Caki2 (cell line): ENCODE measurements around the gene TMPRSS12. TPM values are rescaled to one million over a fixed set of nuclear protein-coding genes. Genes with fewer than 3 reads are reported as not detected.
"Not testable (repeated sequence)": the region's sequence is repeated elsewhere in the genome, so short reads cannot be mapped to it uniquely, and the experiment has no call there.

Experiments used
- DNase-seq: peaks from one replicate; pipeline ENCODE4 v3.0.0-alpha.2; 2015; ENCODE audit warnings: low read depth
- in situ Hi-C: cut with HindIII; loops from 2 replicates; pipeline ENCODE4 v1.10.0; 2016; ENCODE audit warnings: low sequenced_read_pairs, low pct_unique_long_range_greater_than_20kb, mixed read lengths
- total RNA-seq: library from RNA; depleted of rRNA; stranded (reverse); fragments of >200 nt; shearing (Covaris generic); gene quantifications from 2 replicates; pipeline ENCODE4 v1.2.3, GENCODE V29; 2014; ENCODE audit warnings: low replicate concordance; rRNA removed

Gene TMPRSS12, protein sequence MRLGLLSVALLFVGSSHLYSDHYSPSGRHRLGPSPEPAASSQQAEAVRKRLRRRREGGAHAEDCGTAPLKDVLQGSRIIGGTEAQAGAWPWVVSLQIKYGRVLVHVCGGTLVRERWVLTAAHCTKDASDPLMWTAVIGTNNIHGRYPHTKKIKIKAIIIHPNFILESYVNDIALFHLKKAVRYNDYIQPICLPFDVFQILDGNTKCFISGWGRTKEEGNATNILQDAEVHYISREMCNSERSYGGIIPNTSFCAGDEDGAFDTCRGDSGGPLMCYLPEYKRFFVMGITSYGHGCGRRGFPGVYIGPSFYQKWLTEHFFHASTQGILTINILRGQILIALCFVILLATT
- total RNA-seq, result not detected in 2 replicates

DNA sequence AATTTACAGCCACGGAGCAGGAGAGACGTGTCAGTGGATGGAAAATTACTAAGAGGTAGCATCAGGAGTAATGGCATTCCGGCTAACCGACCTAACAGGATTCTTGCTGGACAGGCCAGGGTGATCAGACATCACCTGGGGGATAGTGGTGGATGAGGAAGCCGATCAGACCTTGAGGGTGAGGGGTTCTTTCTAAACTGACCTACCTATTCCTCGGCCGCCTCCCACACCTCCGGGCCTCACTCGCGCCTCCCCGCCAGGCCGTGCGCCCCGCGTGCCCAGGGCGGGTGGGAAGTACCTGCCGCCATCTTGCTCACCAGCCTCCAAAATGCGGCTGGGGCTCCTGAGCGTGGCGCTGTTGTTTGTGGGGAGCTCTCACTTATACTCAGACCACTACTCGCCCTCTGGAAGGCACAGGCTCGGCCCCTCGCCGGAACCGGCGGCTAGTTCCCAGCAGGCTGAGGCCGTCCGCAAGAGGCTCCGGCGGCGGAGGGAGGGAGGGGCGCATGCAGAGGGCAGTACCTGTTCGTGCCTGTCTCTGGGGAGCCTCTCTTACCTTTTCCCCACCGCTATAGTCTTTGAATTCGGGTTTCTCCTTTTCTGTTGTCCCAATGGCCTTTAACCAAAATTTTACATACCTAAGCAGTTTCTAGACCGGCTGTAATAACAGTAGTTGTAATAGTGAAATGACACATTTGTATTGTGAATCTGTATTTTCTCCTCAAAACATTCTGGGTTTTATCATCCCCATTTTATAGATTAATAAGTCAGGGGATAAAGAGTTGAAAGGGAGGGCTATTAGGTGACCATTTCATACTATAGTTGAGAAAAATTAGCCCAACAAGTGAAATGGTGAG lies at the start of gene TMPRSS12:
TSS of gene TMPRSS12 (plus strand) at position 290 of the 857 bp plus-strand sequence. CDS start at position 329, 39 bp downstream.
- in situ Hi-C loops, result no loop called here
- DNase-seq, result no peak

DNA sequence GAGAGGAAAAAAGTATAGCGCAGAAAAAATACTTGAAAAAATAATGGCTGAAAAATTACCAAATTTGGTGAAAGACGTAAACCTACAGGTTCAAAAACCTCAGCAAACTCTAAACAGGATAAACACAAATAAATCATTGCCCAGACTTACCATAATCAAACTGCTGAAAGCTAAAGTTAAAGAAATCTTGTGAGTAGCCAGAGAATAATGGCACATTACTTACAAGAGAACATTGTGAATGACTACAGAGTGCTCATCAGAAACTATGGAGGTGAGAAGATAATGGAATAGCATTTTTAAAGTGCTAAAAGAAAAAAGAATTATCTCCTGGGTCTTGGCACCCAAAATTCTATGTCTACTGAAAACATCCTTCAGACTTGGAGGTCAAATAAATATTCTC lies 42.8 kb upstream of the TMPRSS12 start:
- DNase-seq, result peak; percentile 30
- in situ Hi-C loops, result no loop called here

DNA sequence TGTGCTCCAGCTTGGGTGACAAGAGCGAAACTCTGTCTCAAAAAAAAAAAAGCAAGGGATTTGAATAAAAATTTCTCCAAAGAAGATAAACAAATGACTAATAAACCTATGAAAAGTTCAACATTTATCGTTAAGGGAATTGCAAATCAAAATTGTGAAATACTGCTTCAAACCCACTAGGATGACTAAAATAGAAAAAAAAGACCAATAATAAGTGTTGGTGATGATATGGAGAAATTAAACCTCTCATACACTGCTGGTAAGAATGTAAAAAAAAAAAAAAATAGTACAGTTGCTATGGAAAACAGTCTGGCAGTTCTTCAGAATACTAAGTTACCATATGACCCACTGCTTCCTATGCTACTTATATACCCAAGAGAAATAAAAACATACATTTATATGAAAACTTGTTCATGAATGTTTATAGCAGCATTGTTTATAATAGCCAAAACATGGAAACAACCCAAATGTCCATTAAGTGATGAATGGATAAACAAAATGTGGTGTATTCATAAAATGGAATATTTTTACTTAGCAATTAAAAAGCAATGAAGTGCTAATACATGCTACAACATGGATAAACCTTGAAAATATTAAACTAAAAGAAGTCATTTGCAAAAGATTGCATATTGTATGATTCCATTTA lies 39.4 kb upstream of the TMPRSS12 start:
- in situ Hi-C loops, result no loop called here
- DNase-seq, result no peak

DNA sequence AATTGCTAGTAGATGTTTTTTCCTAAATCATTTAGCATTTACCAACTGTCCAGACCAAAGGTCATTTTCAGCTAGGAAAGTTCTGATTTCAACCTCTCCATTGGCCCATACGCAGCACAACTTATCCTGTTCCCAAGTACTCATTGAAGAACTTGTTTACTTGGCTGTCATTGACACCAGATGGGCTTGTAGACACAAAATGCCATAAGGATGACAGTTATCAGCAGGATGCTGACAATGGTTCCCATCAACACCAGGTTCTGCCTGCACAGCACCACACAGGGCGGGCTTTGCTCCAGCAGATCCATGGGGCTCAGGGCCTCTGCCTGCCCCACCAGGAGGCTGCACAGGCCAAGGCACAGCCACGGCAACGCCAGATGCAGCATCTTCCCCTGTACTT lies 36.5 kb upstream of the TMPRSS12 start:
- no peak for DNase-seq
- in situ Hi-C loops, result no loop called here

DNA sequence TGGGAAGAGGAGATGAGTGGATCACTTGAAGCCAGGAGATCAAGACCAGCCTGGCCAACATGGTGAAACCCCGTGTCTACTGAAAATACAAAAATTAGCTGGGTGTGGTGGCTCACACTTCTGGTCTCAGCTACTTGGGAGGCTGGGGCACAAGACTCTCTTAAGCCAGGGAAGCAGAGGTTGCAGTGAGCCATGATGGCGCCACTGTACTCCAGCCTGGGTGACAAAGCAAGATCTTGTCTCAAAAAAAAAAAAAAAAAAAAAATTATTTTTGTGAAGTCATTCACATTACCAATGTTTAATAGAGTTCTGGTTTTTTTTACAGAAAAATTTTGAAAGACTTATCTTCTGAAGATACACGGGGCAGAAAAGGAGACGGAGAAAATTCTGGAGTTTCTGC lies 33.6 kb upstream of the TMPRSS12 start:
- in situ Hi-C loops, DNase-seq: not testable (repeated sequence)

DNA sequence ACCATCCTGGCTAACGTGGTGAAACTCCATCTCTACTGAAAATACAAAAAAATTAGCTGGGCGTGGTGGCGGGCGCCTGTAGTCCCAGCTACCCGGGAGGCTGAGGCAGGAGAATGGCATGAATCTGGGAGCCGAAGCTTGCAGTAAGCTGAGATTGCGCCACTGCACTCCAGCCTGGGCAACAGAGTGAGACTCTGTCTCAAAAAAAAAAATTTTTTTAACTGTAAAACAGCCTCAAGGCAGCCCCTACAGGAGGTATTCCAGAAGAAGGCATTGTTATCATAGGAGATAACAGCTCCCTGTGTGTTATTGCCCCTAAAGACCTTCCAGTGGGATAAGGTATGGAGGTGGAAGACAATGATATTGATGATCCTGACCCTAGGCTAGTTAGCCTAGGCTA lies 27.8 kb upstream of the TMPRSS12 start:
- DNase-seq, in situ Hi-C loops: not testable (repeated sequence)

DNA sequence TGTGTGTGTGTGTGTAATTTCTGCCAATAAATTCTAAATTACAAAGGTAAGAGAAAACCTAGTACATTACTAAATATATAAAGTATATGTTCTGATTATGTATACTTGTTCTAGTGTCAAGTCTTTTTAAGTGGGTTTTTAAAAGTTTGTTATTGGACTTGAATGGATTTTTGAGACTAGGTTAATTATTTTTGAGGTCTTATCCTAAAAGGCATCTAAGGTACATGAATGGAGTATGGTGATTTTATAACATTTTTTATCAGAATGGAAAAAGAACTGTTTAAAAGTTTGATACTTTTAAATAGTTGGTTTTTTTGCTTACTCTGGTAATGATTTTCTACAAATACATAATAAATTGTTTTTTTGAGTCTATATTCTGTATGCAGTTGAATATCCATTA lies 22.5 kb upstream of the TMPRSS12 start:
- in situ Hi-C loops, result no loop called here
- DNase-seq, result no peak

DNA sequence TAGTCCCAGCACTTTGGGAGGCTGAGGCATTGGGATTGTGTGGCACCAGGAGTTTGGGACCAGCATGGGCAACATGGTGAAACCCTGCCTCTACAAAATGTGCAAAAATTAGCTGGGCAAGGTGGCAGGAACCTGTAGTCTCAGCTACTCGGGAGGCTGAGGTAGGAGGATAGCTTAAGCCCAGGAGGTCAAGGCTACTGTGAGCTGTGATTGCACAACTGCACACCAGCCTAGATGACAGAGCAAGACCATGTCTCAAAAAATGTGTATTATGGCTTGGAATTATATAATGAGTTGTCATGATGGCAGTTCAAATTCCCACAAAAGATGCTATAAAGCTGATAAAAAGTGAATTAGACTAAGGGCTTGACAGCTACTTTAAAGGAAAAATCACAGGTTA lies 20.6 kb upstream of the TMPRSS12 start:
- in situ Hi-C loops, result no loop called here
- no peak for DNase-seq

DNA sequence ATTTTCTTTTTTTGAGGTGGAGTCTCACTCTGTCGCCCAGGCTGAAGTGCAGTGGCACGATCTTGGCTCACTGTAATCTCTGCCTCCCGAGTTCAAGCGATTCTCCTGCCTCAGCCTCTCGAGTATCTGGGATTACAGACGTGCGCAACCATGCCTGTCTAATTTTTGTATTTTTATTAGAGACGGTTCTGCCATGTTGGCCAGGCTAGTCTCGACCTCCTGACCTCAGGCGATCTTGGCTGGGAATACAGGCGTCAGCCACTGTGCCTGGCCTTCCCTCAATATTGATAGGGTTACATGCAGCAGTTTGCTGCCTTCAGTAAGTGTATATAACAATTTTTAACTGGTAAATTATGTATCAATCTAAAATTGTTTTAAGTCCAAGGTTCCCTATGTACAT lies 19.0 kb upstream of the TMPRSS12 start:
- in situ Hi-C loops, result not testable (repeated sequence)

DNA sequence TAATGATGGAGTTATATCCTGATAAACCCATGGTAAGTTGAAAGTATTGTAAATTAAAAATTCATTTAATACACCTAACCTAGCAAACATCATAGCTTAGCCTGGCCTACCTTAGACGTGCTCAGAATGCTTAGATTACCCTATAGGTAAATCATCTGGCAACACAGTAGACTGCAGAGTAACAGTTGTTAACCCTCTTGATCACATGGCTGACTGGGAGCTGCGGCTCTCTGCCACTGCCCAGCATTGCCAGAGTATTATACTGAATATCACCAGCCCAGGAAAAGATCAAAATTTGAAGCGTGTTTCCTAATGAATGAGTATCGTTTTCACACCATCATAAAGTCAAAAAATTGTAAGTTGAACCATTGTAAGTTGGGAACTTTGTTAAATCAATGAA lies 17.8 kb upstream of the TMPRSS12 start:
- DNase-seq, result no peak
- in situ Hi-C loops, result no loop called here

More for the DNA sequence above, 19.0 kb upstream of the TMPRSS12 start:
- not testable (repeated sequence) for DNase-seq

DNA sequence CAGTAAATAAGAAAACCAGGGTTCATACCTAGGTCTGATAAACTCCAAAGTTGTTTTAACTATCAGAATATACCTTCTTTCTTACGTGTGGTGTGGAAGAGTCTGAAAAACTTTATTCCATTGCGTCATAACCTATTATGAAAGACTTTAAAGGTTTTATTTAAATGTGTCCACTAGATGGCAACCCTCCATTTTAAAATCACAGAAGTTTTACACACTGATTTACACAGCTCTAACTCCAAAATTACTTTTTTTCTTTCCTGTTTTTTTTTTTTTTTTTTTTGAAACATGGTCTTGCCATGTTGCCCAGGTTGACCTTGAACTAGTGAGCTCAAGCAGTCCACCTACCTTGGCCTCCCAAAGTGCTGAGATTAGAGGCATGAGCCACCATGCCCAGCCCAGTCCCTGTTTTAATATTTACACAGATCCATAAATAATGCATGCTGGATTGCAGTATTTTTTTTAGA lies 17.3 kb upstream of the TMPRSS12 start:
- peak; percentile 56 for DNase-seq
- in situ Hi-C loops, result no loop called here

DNA sequence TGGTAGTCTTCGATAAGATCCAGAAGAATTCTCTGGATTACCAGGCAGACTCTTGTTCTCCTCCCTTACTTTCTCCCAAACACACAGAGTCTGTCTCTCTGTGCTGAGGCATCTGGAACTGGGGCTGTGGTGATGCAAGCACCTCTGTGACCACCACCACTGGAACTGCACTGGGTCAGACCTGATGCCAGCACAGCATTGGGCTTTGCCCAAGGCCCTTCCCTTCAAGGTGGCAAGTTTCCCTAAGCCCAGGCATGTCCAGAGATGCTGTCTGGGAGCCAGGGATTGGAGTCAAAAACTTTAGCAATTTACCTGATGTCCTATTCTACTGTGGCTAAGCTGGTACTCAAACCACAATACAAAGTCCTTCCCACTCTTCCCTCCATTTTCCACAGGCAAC lies 14.6 kb upstream of the TMPRSS12 start:
- DNase-seq, result no peak
- in situ Hi-C loops, result no loop called here

DNA sequence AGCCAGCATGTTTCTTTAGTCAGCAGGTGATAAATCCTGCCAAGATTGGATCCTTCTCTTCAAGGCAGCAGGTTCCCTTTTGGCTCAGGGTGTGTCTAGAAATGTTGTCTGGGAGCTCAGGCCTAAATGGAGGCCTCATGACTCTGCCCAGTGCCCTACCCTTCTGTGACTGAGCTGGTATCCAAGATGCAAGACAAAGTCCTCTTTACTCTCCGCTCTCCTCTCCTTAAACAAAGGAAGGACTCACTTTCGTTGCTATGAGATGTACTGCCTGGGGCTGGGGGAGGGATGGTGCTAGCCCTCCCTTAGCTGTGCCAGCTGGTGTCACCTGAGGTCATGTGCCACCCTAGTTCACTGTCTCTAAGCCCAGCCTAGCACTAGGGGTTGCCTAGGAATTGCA lies 13.8 kb upstream of the TMPRSS12 start:
- DNase-seq, result no peak
- in situ Hi-C loops, result no loop called here

DNA sequence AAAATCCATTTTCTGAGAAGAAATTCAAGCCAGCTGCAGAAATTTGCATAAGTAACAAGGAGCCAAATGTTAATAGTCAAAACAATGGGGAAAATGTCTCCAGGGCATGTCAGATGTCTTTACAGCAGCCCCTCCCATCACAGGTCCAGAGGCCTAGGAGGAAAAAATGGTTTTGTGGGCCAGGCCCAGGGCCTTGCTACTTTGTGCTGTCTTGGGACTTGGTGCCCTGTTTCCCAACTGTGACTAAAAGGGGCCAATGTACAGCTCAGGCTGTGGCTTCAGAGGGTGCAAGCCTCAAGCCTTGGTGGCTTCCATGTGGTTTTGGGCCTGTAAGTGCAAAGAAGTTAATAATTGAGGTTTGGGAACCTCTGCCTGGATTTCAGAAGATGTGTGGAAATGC lies 8.9 kb upstream of the TMPRSS12 start:
- in situ Hi-C loops, DNase-seq: not testable (repeated sequence)

DNA sequence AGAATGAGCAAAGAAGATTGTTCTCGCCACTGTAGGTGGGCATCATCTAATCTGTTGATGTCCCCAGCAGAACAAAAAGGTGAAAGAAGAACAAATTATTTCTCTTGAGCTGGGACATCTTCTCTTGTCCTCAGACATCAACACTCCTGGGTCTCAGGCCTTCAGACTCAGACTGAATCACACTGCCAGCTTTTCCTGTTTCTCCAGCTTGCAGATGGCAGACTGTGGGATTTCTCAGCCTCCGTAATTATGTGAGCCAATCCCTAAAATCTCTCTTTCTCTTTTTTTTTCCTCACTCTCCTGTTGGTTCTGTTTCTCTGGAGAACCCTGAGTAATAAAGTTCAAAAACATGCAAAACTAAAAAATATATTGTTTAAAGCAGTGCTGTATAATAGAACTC lies 3.7 kb upstream of the TMPRSS12 start:
- DNase-seq, result no peak
- in situ Hi-C loops, result no loop called here

DNA sequence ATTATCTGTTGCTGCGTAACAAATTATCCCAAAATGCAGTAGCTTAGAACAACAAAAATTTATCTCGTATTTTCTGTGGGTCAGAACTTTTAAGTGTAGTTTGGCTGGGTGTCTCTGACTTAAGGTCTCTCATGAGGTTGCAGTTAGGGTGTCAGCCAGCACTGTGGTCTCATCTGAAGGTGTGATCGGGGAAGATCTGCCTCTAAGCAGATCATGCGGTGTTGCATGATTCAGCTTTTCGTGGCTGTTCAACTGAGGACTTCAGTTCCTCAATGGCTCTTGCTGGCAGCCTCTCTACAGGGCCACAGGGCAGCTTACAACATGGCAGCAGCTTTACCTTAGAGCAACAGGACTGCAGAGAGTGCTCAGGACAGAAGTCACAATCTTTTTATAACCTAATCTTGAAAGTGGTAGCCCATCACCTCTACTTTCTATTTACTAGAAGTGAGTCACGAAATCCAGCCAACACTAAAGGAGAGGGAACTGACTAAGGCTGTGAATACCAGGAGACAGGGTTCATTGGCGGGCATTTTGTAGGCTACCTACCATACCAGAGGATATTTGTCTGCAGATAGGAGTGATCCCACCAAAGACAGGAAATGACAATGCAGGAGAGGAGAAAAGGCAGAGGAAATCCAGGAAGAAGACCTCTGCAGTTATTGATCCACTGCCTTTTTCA lies 1.8 kb upstream of the TMPRSS12 start:
- DNase-seq, result no peak
- in situ Hi-C loops, result no loop called here

DNA sequence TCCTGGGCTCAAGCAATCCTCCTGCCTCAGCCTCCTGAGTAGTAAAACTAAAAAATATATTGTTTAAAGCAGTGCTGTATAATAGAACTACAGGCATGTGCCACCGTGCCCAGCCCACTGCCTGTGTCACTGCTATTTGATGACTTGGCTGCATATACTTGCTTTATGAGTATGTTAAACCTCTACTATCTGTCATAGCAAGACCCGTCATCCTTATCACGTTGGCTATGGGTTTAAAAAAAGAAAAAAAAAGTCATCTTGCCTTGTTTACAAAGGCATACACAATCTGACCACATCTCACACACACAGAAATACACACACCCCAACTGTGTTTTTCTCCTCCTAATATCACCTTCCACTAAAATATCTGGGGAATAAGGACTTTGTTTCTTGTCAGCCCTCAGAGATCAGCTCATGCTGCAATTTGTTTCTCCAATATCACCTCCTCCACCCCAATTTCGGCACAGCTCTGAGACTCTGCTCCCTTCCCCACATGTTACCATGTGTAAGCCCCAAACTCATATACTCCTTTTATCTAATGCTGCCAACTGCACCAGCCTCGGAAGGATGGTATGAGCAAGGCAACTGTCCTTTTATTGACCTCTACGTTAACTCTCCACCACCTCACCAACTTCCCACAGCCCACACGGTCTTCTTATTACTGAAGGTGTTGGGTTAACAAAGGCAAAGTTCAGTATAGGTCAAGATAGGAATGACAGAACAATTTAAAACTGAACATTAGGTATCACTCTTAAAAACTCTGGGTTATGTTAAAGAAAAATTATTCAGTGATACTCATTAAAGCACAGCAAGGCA lies 802 bp upstream of the TMPRSS12 start:
- in situ Hi-C loops, result no loop called here
- DNase-seq, result no peak
